SK-N-MC (cell line): ENCODE data around the gene CCDC68.

Experiments used
- EZH2 ChIP-seq: fragments of 200-600 bp; sonication (generic); IDR thresholded peaks from one replicate; pipeline ENCODE4 v1.6.1; 2017; ENCODE audit warnings: antibody characterized with exemption
- FOXP2 ChIP-seq: optimal IDR thresholded peaks from 2 replicates; pipeline ENCODE3; 2011; ENCODE audit warnings: mild to moderate bottlenecking, moderate library complexity; ENCODE audit not compliant: insufficient read depth; ENCODE audit errors: extremely low read length, control extremely low read depth
- POLR2AphosphoS5 ChIP-seq: IDR thresholded peaks from 2 replicates; pipeline ENCODE4 v1.6.1; 2012; ENCODE audit warnings: mild to moderate bottlenecking, low read depth, low read length, borderline replicate concordance

DNA sequence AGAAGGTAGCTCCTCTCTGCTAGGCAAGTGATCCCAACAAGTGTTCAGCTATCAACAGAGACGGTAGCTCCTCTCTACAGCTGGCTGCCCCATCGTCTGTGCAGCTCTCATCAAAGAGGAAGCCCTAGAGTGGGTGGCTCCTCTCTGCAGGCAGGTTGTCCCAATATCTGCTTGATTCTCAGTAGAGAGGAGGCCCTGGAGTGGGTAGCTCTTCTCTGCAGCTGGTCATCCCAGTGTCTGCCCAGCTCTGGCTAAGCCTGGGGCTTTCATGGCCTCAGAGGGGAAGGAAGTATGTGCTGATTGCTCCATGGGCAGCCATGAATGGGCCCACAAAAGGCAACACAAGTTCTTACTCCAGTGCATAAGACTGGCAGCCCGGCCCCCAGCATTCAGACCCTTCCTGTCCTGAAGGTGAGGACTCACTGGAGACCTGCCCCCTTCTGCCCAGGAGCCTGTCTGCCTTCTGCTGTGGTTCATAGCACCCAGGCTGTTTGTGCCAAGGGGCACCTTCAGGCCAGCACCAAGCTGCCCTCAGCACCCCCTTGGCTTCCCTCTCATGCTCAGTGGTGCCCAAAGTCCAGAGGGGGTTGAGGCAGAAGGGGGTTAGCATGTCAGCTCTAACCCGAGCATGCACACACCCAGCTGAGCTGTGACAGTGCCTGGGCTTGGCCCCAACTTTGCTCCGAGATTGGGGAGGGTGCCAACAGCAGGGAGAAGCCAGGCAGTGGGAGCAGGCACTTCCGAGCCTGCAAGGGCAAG lies 48.9 kb downstream of the CCDC68 start:
- TF ChIP-seq EZH2 (no peak), POLR2AphosphoS5 (no peak), FOXP2 (no peak)
